Upper lobe of left lung (tissue), 6 donors: Measurements from ENCODE around the gene REM2. TPM values are rescaled to one million over a fixed set of nuclear protein-coding genes. Genes with fewer than 3 reads are reported as not detected.

ENCODE experiments used
- ATAC-seq, 2 donors: fragments of 200-7000 bp; cut with Tn5 transposase; one replicate each; pipeline ENCODE4 v1.9.1; 2022; ENCODE audit warnings: mild to moderate bottlenecking in 2 of 2, moderate library complexity in 2 of 2; ENCODE audit not compliant: low FRiP score in 2 of 2
- DNase-seq, 2 donors: peaks; one replicate each; pipeline ENCODE4 v3.0.0-alpha.2; 2019 to 2020
- H3K27ac ChIP-seq, 4 donors: fragments of 200-600 bp; sonication (generic); one replicate each; pipeline ENCODE4 v1.5.1; 2016 to 2019
- H3K27me3 ChIP-seq, 4 donors: fragments of 200-600 bp; sonication (generic); one replicate each; pipeline ENCODE4 v1.5.1; 2017 to 2019
- H3K36me3 ChIP-seq, 4 donors: fragments of 200-600 bp; sonication (generic); one replicate each; pipeline ENCODE4 v1.5.1; 2016 to 2019
- H3K4me1 ChIP-seq, 4 donors: fragments of 200-600 bp; sonication (generic); one replicate each; pipeline ENCODE4 v1.5.1; 2018 to 2019
- H3K4me3 ChIP-seq, 4 donors: fragments of 200-600 bp; sonication (generic); one replicate each; pipeline ENCODE4 v1.5.1; 2017 to 2019; ENCODE audit warnings: mild to moderate bottlenecking in 2 of 4, moderate library complexity in 1 of 4
- H3K9me3 ChIP-seq, 4 donors: fragments of 200-600 bp; sonication (generic); one replicate each; pipeline ENCODE4 v1.5.1; 2018 to 2019
- CTCF ChIP-seq, 6 experiments: fragments of 450-650 bp in 4 of 6; fragments of 200-600 bp in 2 of 6; sonication (generic) in 2 of 6; IDR thresholded peaks; one replicate each; pipeline ENCODE4 v1.5.1; 2016 to 2019; ENCODE audit warnings: antibody characterized with exemption in 6 of 6
- EP300 ChIP-seq, 4 donors: sonication (generic); formaldehyde crosslinking; IDR thresholded peaks; one replicate each; pipeline ENCODE4 v1.5.1; 2017; ENCODE audit warnings: antibody characterized with exemption in 4 of 4, control low read depth in 2 of 4
- POLR2A ChIP-seq, 4 donors: fragments of 450-650 bp; IDR thresholded peaks; one replicate each; pipeline ENCODE4 v1.5.1; 2016 to 2017; ENCODE audit warnings: antibody characterized with exemption in 4 of 4, mild to moderate bottlenecking in 2 of 4
- POLR2AphosphoS5 ChIP-seq, 2 donors: sonication (generic); formaldehyde crosslinking; IDR thresholded peaks; one replicate each; pipeline ENCODE4 v1.5.1; 2017; ENCODE audit warnings: antibody characterized with exemption in 2 of 2
- whole genome bisulfite sequencing, 2 donors: methylation state at CpG; one replicate each; pipeline ENCODE4 v1.1.5; 2017 to 2018; 5-methylcytosine and 5-hydroxymethylcytosine counted together
- total RNA-seq, 6 donors: library from RNA; depleted of rRNA in 4 of 6; stranded (reverse); fragments of >200 nt in 4 of 6; gene quantifications; one replicate each; pipeline versions ENCODE4 v1.1.0 to v1.2.1, GENCODE V29; 2016 to 2021
- donor health status: DM: no; HTN: no; CAD: no; lungs with moderate emphysema.
- donor health status: DM: no; HTN: yes; CAD: no; lungs with severe emphysema.

Gene REM2
- total RNA-seq, 6 donors from 2014 or later: 1.0 to 6.3 (median 1.2) TPM

- no peak overlapping the region for H3K27ac ChIP-seq
- no peak for TF ChIP-seq POLR2AphosphoS5 (IDR thresholded peaks at IDR 0.05)
- TF ChIP-seq CTCF (IDR thresholded peaks at IDR 0.05): no peak
- no peak for TF ChIP-seq POLR2A (IDR thresholded peaks at IDR 0.05)
- TF ChIP-seq EP300 (IDR thresholded peaks at IDR 0.05): no peak
- H3K36me3 ChIP-seq: no peaks in the 10 kb centered on the region
- ATAC-seq (no peak), DNase-seq (no peak)
- H3K27me3 ChIP-seq: no peaks in the 10 kb centered on the region
- H3K4me3 ChIP-seq: no peak overlapping the region
- H3K9me3 ChIP-seq: no peaks in the 10 kb centered on the region
- WGBS, 2 donors: 79 to 94% methylated on average over 3 to 7 of the region's 7 CpGs
- H3K4me1 ChIP-seq: peaks cover 5 to 13% (median 8%) of the 10 kb centered on the region in 4 donors
Observed at GRCh38 chr14:22892488-22892887, 9.5 kb downstream of the REM2 start.

- Histone ChIP-seq H3K27me3 (no peaks in the 10 kb centered on the region), H3K4me1 (peaks cover 0 to 6% (median 0%) of the 10 kb centered on the region in 4 donors), H3K36me3 (peaks cover 0 to 1% (median 0%) of the 10 kb centered on the region in 4 donors), H3K4me3 (no peak overlapping the region), H3K27ac (no peak overlapping the region), H3K9me3 (no peaks in the 10 kb centered on the region)
- no peak for DNase-seq
- 92 to 93% methylated on average over 4 of the region's 4 CpGs for WGBS, 2 donors
- no peak for TF ChIP-seq POLR2AphosphoS5 (IDR thresholded peaks at IDR 0.05)
- TF ChIP-seq CTCF (IDR thresholded peaks at IDR 0.05): no peak
- no peak for TF ChIP-seq POLR2A (IDR thresholded peaks at IDR 0.05)
- no peak for TF ChIP-seq EP300 (IDR thresholded peaks at IDR 0.05)
- no peak for ATAC-seq
Observed at GRCh38 chr14:22893706-22894105, 10.7 kb downstream of the REM2 start.

GRCh38 chr14:22895402-22895801 is 12.4 kb downstream of the REM2 start:
- WGBS, 2 donors: 91 to 96% methylated on average over 1 of the region's 1 CpG
- TF ChIP-seq EP300 (IDR thresholded peaks at IDR 0.05): no peak
- no peak for TF ChIP-seq POLR2A (IDR thresholded peaks at IDR 0.05)
- no peak for TF ChIP-seq CTCF (IDR thresholded peaks at IDR 0.05)
- no peak for TF ChIP-seq POLR2AphosphoS5 (IDR thresholded peaks at IDR 0.05)

GRCh38 chr14:22896356-22896755 is 13.3 kb downstream of the REM2 start:
- no peaks in the 10 kb centered on the region for H3K27me3 ChIP-seq
- H3K27ac ChIP-seq: no peak overlapping the region
- H3K36me3 ChIP-seq: peaks cover 4 to 23% (median 11%) of the 10 kb centered on the region in 4 donors
- H3K4me3 ChIP-seq: no peak overlapping the region
- DNase-seq (no peak), ATAC-seq (no peak)
- 38 to 40% methylated on average over 5 of the region's 5 CpGs for WGBS, 2 donors
- peaks cover 0 to 6% (median 4%) of the 10 kb centered on the region in 4 donors for H3K4me1 ChIP-seq
- TF ChIP-seq EP300 (IDR thresholded peaks at IDR 0.05): no peak
- no peak for TF ChIP-seq POLR2A (IDR thresholded peaks at IDR 0.05)
- no peak for TF ChIP-seq CTCF (IDR thresholded peaks at IDR 0.05)
- no peak for TF ChIP-seq POLR2AphosphoS5 (IDR thresholded peaks at IDR 0.05)
- H3K9me3 ChIP-seq: no peaks in the 10 kb centered on the region

More at GRCh38 chr14:22895402-22895801, 12.4 kb downstream of the REM2 start:
- no peak overlapping the region for H3K4me3 ChIP-seq
- no peaks in the 10 kb centered on the region for H3K9me3 ChIP-seq
- H3K4me1 ChIP-seq: peaks cover 0 to 6% (median 4%) of the 10 kb centered on the region in 4 donors
- DNase-seq (no peak), ATAC-seq (no peak)
- no peaks in the 10 kb centered on the region for H3K27me3 ChIP-seq
- no peak overlapping the region for H3K27ac ChIP-seq
- peaks cover 0 to 13% (median 3%) of the 10 kb centered on the region in 4 donors for H3K36me3 ChIP-seq

GRCh38 chr14:22896760-22897159 is 13.7 kb downstream of the REM2 start:
- Histone ChIP-seq H3K4me1 (peaks cover 0 to 6% (median 4%) of the 10 kb centered on the region in 4 donors), H3K36me3 (peaks cover 9 to 27% (median 15%) of the 10 kb centered on the region in 4 donors), H3K9me3 (no peaks in the 10 kb centered on the region), H3K27ac (no peak overlapping the region), H3K4me3 (no peak overlapping the region), H3K27me3 (no peaks in the 10 kb centered on the region)
- TF ChIP-seq CTCF (IDR thresholded peaks at IDR 0.05): no peak
- TF ChIP-seq POLR2A (IDR thresholded peaks at IDR 0.05): no peak
- TF ChIP-seq EP300 (IDR thresholded peaks at IDR 0.05): no peak
- no peak for TF ChIP-seq POLR2AphosphoS5 (IDR thresholded peaks at IDR 0.05)
- no peak for ATAC-seq
- 55 to 70% methylated on average over 3 of the region's 3 CpGs for WGBS, 2 donors
- no peak for DNase-seq
